GM21390 (cell line): ENCODE results near the gene LRMDA.

Experiments used
- ATAC-seq: cut with Tn5 transposase; IDR thresholded peaks from one replicate; pipeline ENCODE4 v1.9.1; 2021; ENCODE audit not compliant: unreplicated experiment

The LRMDA gene

DNA sequence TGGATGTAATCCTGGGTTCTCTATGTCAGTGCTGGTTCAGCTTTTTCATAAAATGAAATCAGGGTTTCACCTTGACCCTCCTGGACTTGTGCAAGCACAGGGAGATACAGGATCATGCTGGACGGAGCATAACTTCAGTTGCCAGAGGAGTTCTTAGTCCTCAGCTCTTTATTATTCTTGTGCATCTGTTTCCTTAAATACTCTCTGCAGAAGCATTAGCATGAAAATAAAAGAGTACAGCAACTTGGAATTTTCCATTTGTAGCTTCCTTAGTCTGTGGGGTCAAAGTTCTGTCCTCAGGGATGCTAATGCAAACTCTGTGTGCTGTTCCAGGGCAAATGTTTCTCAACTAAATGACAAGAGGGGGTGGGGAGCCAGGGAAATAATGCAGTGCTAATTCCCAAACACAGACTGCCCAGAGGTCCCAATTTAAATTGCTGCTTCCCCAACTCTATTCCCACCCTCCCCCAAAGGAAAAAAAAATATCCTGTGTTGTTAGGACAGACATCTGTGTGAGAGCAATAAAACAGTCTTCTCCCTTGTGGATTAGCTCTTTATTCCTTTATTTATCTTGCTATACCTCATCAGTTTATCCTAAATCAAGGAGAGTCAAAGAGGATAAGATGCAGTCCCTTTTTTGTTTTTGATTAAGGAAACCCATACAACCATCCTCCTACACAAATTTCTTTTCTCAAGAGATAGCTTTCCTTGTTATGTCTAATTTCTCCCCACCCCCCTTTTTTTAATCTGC lies 905.0 kb downstream of the LRMDA start:
- no peak for ATAC-seq

- no peak for ATAC-seq
Observed at GRCh38 chr10:76337641-76338040, 906.2 kb downstream of the LRMDA start.

- ATAC-seq, result no peak
Observed at GRCh38 chr10:76338187-76338586, 906.8 kb downstream of the LRMDA start.

- ATAC-seq, result no peak
Observed at GRCh38 chr10:76341740-76342139, 910.3 kb downstream of the LRMDA start.

DNA sequence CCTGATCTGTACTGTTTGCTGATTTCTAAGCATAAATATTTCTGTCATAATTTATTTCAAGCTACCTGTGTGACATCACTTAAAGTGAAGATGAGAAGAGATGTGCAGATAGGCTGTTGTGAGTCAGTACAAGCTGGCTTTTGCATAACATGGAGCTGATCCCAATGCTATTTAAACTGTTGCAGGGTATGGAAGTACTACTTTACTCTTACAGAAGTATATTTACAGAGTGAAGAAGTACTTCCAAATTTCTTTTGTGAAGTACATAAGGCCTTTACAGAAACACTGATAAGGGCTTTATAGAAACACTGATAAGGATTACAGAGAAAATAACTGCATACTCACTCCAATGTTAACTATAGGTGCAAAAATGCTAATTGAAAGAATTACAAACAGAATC lies 911.6 kb downstream of the LRMDA start:
- ATAC-seq, result no peak

DNA sequence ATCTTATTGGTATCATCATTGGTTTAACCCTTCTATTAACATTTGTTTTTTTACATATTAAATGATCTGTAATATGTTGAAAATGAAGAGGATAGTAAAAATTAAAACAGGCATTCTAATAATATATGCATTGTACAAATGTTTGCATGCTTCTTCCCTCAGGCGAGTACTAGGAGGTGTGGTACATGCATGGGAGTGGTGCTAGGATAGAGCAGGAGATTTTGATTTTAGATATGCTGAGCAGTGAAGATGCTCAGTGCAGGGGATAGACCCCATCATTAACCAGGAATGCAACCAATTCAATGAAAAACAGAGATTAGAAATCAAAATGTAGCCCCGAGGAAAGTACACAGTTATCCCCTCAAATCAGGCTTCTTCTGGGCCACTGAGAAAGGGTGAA lies 916.4 kb downstream of the LRMDA start:
- ATAC-seq, result no peak

GRCh38 chr10:76350583-76350982 lies 919.2 kb downstream of the LRMDA start:
- no peak for ATAC-seq

DNA sequence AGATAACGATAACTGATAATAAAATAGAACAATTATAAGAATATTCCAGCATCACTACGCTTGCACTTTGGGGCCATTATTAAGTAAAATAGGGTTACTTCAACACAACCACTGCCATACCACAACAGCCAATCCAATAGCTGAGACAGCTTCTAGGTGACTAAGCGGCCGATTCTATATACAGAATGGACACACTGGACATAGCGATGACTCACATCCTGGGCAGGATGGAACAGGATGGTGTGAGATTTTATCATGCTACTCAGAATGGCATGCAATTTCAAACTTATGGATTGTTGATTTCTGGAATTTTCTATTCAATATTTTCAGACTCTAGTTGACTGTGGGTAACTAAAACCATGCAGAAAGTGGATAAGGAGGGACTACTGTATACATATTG lies 920.9 kb downstream of the LRMDA start:
- no peak for ATAC-seq

GRCh38 chr10:76353237-76353851 lies 921.9 kb downstream of the LRMDA start:
- ATAC-seq, result no peak

GRCh38 chr10:76354212-76354738 lies 922.9 kb downstream of the LRMDA start:
- no peak for ATAC-seq

DNA sequence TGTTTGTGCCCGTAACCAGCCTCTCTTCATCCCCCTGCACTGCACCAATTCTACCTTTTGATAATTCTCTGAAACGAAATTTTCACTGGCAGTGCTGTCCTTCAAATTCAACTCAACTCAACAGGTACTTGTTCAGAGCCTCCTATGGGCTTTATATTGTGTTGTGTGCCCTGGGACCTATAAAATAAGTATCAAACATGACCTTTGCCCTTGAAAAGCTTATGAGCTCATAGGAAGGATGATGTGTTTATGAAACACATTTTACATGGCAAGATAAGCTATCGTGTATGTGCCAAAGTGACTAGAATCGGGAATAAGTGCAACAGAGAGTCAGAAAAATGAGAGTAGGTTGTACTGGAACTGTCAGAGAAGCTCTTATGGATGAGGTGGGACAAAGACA lies 923.5 kb downstream of the LRMDA start:
- no peak for ATAC-seq

- ATAC-seq, result no peak
Observed at GRCh38 chr10:76356557-76356956, 925.1 kb downstream of the LRMDA start.

- ATAC-seq, result no peak
Observed at GRCh38 chr10:76357726-76358415, 926.4 kb downstream of the LRMDA start.

DNA sequence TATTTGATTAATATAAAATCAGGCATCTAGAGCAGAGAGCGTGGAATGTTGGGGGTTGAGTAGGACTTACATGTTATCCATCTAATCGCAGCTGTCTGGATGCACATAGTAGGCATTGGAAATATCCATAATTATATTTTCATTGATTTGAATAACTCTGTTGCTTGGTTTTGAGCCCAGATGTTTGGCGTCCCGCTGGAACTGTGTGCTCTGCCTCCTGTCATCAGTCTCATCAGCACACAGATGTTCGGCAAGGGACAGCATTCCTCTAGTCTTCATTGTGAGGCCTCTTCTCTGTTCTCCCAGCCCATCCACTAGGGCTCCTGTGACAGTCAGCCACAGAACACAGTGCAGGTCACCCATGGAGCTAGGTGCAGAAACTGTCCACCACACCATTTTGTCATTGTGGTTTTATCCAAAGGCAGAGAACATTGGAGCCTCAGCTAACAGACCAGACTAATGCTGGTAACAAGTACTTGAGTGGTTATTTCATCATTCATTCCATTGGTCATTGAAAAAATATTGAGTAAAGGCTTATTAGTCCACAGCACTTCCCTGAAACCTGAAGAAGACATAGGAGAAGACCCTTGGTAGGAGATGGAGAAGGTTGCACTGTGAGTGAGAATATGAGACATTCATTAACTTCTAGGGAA lies 927.4 kb downstream of the LRMDA start:
- no peak for ATAC-seq

DNA sequence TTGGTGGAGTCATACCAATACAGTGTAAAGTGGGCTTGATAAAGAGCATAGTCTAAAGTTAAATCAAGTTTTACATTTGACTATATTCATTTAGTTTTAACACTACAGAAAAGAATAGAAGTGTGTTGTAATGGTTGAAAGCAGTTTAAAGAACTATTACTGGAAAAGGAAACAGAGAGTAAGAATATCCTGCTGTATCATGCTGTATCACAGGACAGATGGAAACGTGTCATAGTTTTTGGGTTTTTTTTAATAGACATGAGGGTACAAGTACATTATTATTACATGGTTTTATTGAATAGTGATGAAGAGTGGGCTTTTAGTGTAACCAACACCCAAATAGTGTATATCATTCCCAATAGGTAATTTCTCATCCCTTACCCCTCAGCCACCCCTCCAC lies 944.3 kb downstream of the LRMDA start:
- ATAC-seq, result no peak

DNA sequence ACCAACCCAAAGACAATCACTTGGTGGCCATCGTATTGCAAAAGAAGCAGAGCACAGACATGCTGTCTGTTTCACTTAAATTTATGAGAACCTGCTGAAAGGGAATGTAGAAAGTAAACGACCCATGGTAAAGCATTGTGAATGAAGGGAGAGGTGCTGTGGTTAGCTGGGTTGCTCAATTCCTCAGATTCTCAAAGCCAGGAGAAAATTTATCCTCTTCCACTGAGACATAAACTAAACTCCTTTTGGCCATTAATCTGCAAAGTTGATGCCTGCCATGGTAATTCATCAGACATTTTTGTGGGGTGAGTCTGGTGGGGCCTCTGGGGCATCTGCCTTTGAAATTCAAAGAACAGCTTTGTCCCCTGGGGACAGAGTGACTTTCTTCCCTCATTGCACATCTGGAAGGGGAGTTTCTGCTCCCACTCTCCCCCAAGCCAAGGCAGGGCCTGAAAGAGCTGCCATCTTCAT lies 951.0 kb downstream of the LRMDA start:
- no peak for ATAC-seq

DNA sequence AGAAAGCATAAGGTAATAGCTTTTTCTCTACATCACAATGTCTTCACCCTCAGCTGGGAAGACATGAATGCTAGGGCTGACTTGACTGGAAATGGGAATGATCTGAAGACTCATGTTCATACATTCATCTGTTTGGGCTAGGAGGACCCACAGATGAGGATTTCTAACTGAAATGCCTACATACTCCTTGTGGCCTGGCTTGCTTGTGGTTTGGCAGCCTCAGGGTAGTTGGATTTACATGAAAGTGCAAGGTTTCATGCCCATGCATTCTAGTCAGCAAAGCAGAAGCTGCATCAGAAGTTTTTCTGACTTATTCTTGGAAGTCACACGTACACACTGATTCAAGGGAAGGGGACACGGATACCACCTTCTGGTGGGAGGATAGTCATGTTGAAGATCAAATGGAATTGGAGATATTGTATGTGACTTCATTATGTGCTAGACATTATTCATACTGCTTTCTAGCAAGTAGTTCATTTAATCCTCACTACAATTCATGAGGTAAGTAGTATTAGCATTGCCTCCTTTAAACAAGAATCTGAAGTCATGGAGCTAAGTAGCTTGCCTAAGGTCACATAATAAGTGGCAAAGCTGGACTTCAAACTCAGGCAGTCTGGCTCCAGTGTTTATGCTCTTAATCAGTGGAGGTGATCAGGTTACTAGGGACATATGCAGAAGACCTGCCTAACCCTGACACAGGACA lies 957.0 kb downstream of the LRMDA start:
- no peak for ATAC-seq

GRCh38 chr10:76393875-76394706 lies 962.7 kb downstream of the LRMDA start:
- no peak for ATAC-seq

- ATAC-seq, result no peak
Observed at GRCh38 chr10:76394707-76395042, 963.3 kb downstream of the LRMDA start.

GRCh38 chr10:76395251-76395650 lies 963.8 kb downstream of the LRMDA start:
- no peak for ATAC-seq
